Astrocyte (in vitro differentiated cells and primary cell): Measurements from ENCODE around the gene TMEM141. TPM values are rescaled to one million over a fixed set of nuclear protein-coding genes. Genes with fewer than 3 reads are reported as not detected.

ENCODE experiments used
- DNase-seq: peaks from one replicate; pipeline ENCODE4 v3.0.0-alpha.2; 2010; ENCODE audit warnings: low read depth
- FAIRE-seq: peaks from 2 replicates; lab custom pipeline; 2011; peaks lifted over from hg19 to GRCh38; lab: Jason Lieb, UNC
- H2AFZ ChIP-seq: 2 replicates; pipeline ENCODE4 v1.6.0; 2012; ENCODE audit warnings: low read depth, low read length, inconsistent platforms
- H3K27ac ChIP-seq: 2 replicates; pipeline ENCODE4 v1.5.1; 2011; ENCODE audit warnings: low read depth, low read length, inconsistent platforms
- H3K27me3 ChIP-seq: 2 replicates; pipeline ENCODE4 v1.6.0; 2011; ENCODE audit warnings: low read length, inconsistent platforms; ENCODE audit not compliant: insufficient read depth
- H3K36me3 ChIP-seq: 2 replicates; pipeline ENCODE4 v1.5.1; 2011; ENCODE audit warnings: low read length, inconsistent platforms; ENCODE audit not compliant: insufficient read depth
- H3K4me1 ChIP-seq: 2 replicates; pipeline ENCODE4 v1.5.1; 2011; ENCODE audit warnings: low read length, inconsistent platforms; ENCODE audit not compliant: insufficient read depth
- H3K4me2 ChIP-seq: 2 replicates; pipeline ENCODE4 v1.6.0; 2012; ENCODE audit warnings: low read length, inconsistent platforms
- H3K4me3 ChIP-seq: 2 replicates; pipeline ENCODE4 v1.5.1; 2011; ENCODE audit warnings: low read depth, mild to moderate bottlenecking, low read length, inconsistent platforms; ENCODE audit not compliant: insufficient read depth
- H3K79me2 ChIP-seq: 2 replicates; pipeline ENCODE4 v1.6.0; 2012; ENCODE audit warnings: mild to moderate bottlenecking, low read length, inconsistent platforms; ENCODE audit not compliant: insufficient read depth
- H3K9ac ChIP-seq: 2 replicates; pipeline ENCODE4 v1.6.0; 2012; ENCODE audit warnings: mild to moderate bottlenecking, low read length, inconsistent platforms
- H3K9me3 ChIP-seq: 2 replicates; pipeline ENCODE4 v1.5.1; 2012; ENCODE audit warnings: low read depth, mild to moderate bottlenecking, low read length, inconsistent platforms; ENCODE audit not compliant: insufficient read depth
- H4K20me1 ChIP-seq: 2 replicates; pipeline ENCODE4 v1.6.0; 2012; ENCODE audit warnings: low read length, inconsistent platforms; ENCODE audit not compliant: insufficient read depth
- H3K27ac Mint-ChIP-seq: one replicate; pipeline ENCODE4 v1.8.0; 2021; ENCODE audit warnings: mild to moderate bottlenecking, mixed read lengths; ENCODE audit not compliant: unreplicated experiment
- H3K27me3 Mint-ChIP-seq: one replicate; pipeline ENCODE4 v1.8.0; 2021; ENCODE audit warnings: low read depth, mixed read lengths; ENCODE audit not compliant: unreplicated experiment
- H3K36me3 Mint-ChIP-seq: one replicate; pipeline ENCODE4 v1.8.0; 2021; ENCODE audit warnings: low read depth, mixed read lengths; ENCODE audit not compliant: unreplicated experiment
- H3K4me1 Mint-ChIP-seq: one replicate; pipeline ENCODE4 v1.8.0; 2021; ENCODE audit warnings: low read depth, mixed read lengths; ENCODE audit not compliant: unreplicated experiment
- H3K4me3 Mint-ChIP-seq: one replicate; pipeline ENCODE4 v1.8.0; 2021; ENCODE audit warnings: mild to moderate bottlenecking, moderate library complexity, mixed read lengths; ENCODE audit not compliant: unreplicated experiment
- H3K9me3 Mint-ChIP-seq: one replicate; pipeline ENCODE4 v1.8.0; 2021; ENCODE audit warnings: mild to moderate bottlenecking, mixed read lengths; ENCODE audit not compliant: unreplicated experiment
- EZH2 ChIP-seq: IDR thresholded peaks from 2 replicates; pipeline ENCODE4 v1.6.1; 2012; ENCODE audit warnings: mild to moderate bottlenecking, low read length, inconsistent platforms; ENCODE audit not compliant: insufficient read depth
- total RNA-seq: library from RNA; stranded (reverse); gene quantifications from 2 replicates; pipeline ENCODE4 v1.2.1, GENCODE V29; 2021
- TF ChIP-seq, protein P1 (sequence below): IDR thresholded peaks from 2 replicates; pipeline ENCODE4 v1.5.1; 2011; ENCODE audit warnings: low read depth, mild to moderate bottlenecking, inconsistent platforms, low read length, moderate library complexity; ENCODE audit not compliant: insufficient read depth

Gene TMEM141
- total RNA-seq, 1 donor from 2014 or later, result 40.8 TPM

DNA sequence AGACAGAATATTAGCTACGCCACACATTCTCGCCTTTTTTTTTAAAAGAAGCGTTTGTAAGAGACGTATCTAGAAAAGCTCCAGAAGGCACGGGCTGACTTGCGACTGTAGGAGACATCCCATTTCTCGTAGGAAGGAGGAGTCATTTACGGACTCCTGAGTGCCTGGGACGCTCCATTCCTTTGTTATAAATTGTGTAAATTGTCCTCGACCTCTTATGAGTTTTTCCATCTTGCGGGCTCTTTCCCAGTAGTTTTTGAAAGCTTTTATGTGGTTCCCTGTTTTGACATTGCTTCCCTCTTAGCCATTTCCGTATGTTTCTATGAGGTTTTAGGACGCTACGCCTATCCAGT is 17.6 kb downstream of the TMEM141 start:
- Histone ChIP-seq H3K79me2 (peaks cover 58% of the 10 kb centered on the region), H3K9me3 (no peaks in the 10 kb centered on the region), H3K4me2 (peak overlapping the region; percentile 94), H3K9ac (peak overlapping the region; percentile 90), H3K36me3 (peaks cover 9% of the 10 kb centered on the region), H2AFZ (no peak overlapping the region), H3K4me1 (peaks cover 19% of the 10 kb centered on the region), H3K4me3 (peak overlapping the region; percentile 66), H3K27me3 (no peaks in the 10 kb centered on the region), H3K27ac (peak overlapping the region; percentile 13), H4K20me1 (peaks cover 47% of the 10 kb centered on the region)
- no peak for FAIRE-seq
- peak; percentile 40 for DNase-seq
- no peaks in the 10 kb centered on the region for H3K9me3 Mint-ChIP-seq
- peaks cover 9% of the 10 kb centered on the region for H3K36me3 Mint-ChIP-seq
- H3K4me3 Mint-ChIP-seq, result peak overlapping the region; percentile 91
- H3K4me1 Mint-ChIP-seq, result peaks cover 13% of the 10 kb centered on the region
- no peak for TF ChIP-seq EZH2
- TF ChIP-seq, protein P1, sequence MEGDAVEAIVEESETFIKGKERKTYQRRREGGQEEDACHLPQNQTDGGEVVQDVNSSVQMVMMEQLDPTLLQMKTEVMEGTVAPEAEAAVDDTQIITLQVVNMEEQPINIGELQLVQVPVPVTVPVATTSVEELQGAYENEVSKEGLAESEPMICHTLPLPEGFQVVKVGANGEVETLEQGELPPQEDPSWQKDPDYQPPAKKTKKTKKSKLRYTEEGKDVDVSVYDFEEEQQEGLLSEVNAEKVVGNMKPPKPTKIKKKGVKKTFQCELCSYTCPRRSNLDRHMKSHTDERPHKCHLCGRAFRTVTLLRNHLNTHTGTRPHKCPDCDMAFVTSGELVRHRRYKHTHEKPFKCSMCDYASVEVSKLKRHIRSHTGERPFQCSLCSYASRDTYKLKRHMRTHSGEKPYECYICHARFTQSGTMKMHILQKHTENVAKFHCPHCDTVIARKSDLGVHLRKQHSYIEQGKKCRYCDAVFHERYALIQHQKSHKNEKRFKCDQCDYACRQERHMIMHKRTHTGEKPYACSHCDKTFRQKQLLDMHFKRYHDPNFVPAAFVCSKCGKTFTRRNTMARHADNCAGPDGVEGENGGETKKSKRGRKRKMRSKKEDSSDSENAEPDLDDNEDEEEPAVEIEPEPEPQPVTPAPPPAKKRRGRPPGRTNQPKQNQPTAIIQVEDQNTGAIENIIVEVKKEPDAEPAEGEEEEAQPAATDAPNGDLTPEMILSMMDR, result no peak
- no peaks in the 10 kb centered on the region for H3K27me3 Mint-ChIP-seq
- peak overlapping the region; percentile 91 for H3K27ac Mint-ChIP-seq

- Mint-ChIP-seq H3K27ac (no peak overlapping the region), H3K27me3 (no peaks in the 10 kb centered on the region), H3K4me1 (peaks cover 5% of the 10 kb centered on the region), H3K9me3 (no peaks in the 10 kb centered on the region), H3K36me3 (peaks cover 15% of the 10 kb centered on the region), H3K4me3 (no peak overlapping the region)
- Histone ChIP-seq H3K79me2 (peaks cover 72% of the 10 kb centered on the region), H3K4me3 (no peak overlapping the region), H3K9me3 (no peaks in the 10 kb centered on the region), H3K27ac (no peak overlapping the region), H3K36me3 (peaks cover 13% of the 10 kb centered on the region), H3K4me2 (no peak overlapping the region), H3K4me1 (peaks cover 3% of the 10 kb centered on the region), H3K27me3 (no peaks in the 10 kb centered on the region), H2AFZ (no peak overlapping the region), H3K9ac (no peak overlapping the region), H4K20me1 (peaks cover 70% of the 10 kb centered on the region)
- DNase-seq (no peak), FAIRE-seq (no peak)
- TF ChIP-seq, protein P1, result no peak
- TF ChIP-seq EZH2, result no peak
Observed at GRCh38 chr9:136814725-136815421, 23.7 kb downstream of the TMEM141 start.

- Mint-ChIP-seq H3K27me3 (no peaks in the 10 kb centered on the region), H3K36me3 (peaks cover 14% of the 10 kb centered on the region), H3K27ac (no peak overlapping the region), H3K9me3 (no peaks in the 10 kb centered on the region), H3K4me1 (peaks cover 3% of the 10 kb centered on the region), H3K4me3 (no peak overlapping the region)
- Histone ChIP-seq H3K79me2 (peaks cover 71% of the 10 kb centered on the region), H3K4me3 (no peak overlapping the region), H3K36me3 (peaks cover 10% of the 10 kb centered on the region), H2AFZ (no peak overlapping the region), H3K27ac (no peak overlapping the region), H3K4me2 (no peak overlapping the region), H4K20me1 (peaks cover 65% of the 10 kb centered on the region), H3K9me3 (no peaks in the 10 kb centered on the region), H3K4me1 (no peaks in the 10 kb centered on the region), H3K9ac (no peak overlapping the region), H3K27me3 (no peaks in the 10 kb centered on the region)
- no peak for FAIRE-seq
- TF ChIP-seq, protein P1, result no peak
- no peak for TF ChIP-seq EZH2
- no peak for DNase-seq
Observed at GRCh38 chr9:136815422-136815782, 24.3 kb downstream of the TMEM141 start.
